ENCODE results near the gene KIAA0825.

KIAA0825 gene

DNA sequence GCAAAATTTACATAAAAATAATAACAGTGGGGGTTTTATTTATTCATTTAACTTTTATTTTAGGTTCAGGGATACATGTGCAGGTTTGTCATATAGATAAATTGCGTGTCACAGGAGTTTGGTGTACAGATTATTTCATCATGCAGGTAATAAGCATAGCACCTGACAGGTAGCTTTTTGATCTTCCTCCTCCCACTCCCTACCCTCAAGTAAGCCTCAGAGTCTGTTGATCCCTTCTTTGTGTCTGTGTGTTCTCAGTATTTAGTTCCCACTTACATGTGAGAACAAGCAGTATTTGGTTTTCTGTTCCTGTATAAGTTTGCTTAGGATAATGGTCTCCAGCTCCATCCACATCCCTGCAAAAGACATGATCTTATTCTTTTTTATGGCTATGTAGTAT, 240.3 kb downstream of the KIAA0825 start:
- Histone ChIP-seq H3K36me3 (ENCODE audit: insufficient read depth, low read length) (no peaks in the 10 kb centered on the region), H4K20me1 (ENCODE audit: insufficient read depth, low read length) (no peaks in the 10 kb centered on the region), H3K9ac (ENCODE audit: low read depth, low read length) (no peak overlapping the region), H3K79me2 (ENCODE audit: insufficient read depth, low read length) (no peaks in the 10 kb centered on the region), H2AFZ (ENCODE audit: low read depth, low read length) (no peak overlapping the region), H3K27me3 (ENCODE audit: insufficient read depth, low read length, poor library complexity) (no peaks in the 10 kb centered on the region), H3K9me3 (ENCODE audit: insufficient read depth, low read length, severe bottlenecking) (no peaks in the 10 kb centered on the region), H3K27ac (ENCODE audit: low read length) (no peak overlapping the region), H3K4me3 (ENCODE audit: low read depth in 1 of 2, low read length in 2 of 2) (no peak overlapping the region), H3K4me1 (ENCODE audit: insufficient read depth, low read length) (no peaks in the 10 kb centered on the region), H3K4me2 (ENCODE audit: insufficient read depth, low read length) (no peak overlapping the region)
- no peak for ATAC-seq (ENCODE audit: insufficient read depth, low read depth)
- no peak for DNase-seq
- TF ChIP-seq, protein P1, sequence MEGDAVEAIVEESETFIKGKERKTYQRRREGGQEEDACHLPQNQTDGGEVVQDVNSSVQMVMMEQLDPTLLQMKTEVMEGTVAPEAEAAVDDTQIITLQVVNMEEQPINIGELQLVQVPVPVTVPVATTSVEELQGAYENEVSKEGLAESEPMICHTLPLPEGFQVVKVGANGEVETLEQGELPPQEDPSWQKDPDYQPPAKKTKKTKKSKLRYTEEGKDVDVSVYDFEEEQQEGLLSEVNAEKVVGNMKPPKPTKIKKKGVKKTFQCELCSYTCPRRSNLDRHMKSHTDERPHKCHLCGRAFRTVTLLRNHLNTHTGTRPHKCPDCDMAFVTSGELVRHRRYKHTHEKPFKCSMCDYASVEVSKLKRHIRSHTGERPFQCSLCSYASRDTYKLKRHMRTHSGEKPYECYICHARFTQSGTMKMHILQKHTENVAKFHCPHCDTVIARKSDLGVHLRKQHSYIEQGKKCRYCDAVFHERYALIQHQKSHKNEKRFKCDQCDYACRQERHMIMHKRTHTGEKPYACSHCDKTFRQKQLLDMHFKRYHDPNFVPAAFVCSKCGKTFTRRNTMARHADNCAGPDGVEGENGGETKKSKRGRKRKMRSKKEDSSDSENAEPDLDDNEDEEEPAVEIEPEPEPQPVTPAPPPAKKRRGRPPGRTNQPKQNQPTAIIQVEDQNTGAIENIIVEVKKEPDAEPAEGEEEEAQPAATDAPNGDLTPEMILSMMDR (IDR thresholded peaks at IDR 0.05; ENCODE audit: borderline replicate concordance, extremely low read depth, low read length, poor library complexity, severe bottlenecking), result no peak

DNA sequence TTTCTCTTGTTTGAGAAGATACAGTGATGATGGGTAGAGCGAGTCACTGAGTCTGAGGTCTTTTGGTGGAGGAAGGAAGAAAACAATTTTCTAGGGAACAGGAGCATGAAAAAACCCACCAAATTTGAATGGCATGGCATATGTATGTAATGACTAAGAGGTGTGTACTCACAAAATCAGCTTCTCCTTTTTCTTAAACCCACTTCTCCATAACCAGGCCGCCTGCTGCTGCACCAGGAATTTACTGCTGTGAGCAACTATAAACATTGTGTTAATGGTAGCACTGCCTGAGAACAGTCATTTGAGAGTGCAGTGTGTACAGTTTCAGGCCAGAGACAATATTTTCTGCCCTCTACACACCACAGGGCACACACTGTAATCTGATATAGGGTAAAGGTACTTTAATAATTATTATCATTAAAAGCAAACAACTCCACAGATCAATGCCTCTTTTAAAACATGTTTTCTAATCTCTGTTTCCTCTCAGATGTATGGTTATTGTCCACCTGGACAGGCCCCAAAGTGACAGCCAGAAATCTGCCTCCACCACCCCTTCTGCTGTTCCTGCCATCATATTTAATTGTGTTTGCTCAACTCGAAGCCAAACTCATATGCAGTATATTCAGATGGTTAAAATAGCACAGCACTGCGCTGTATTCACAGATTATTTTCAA, 241.6 kb downstream of the KIAA0825 start:
- Histone ChIP-seq H3K9me3 (ENCODE audit: insufficient read depth, low read length, severe bottlenecking) (no peaks in the 10 kb centered on the region), H3K27ac (ENCODE audit: low read length) (no peak overlapping the region), H2AFZ (ENCODE audit: low read depth, low read length) (no peak overlapping the region), H3K9ac (ENCODE audit: low read depth, low read length) (no peak overlapping the region), H3K36me3 (ENCODE audit: insufficient read depth, low read length) (no peaks in the 10 kb centered on the region), H3K27me3 (ENCODE audit: insufficient read depth, low read length, poor library complexity) (no peaks in the 10 kb centered on the region), H3K4me1 (ENCODE audit: insufficient read depth, low read length) (no peaks in the 10 kb centered on the region), H4K20me1 (ENCODE audit: insufficient read depth, low read length) (no peaks in the 10 kb centered on the region), H3K4me2 (ENCODE audit: insufficient read depth, low read length) (no peak overlapping the region), H3K79me2 (ENCODE audit: insufficient read depth, low read length) (no peaks in the 10 kb centered on the region), H3K4me3 (ENCODE audit: low read depth in 1 of 2, low read length in 2 of 2) (no peak overlapping the region)
- no peak for ATAC-seq (ENCODE audit: insufficient read depth, low read depth)
- no peak for TF ChIP-seq EZH2 (IDR thresholded peaks at IDR 0.05; ENCODE audit: borderline replicate concordance, low read depth, low read length, severe bottlenecking)
- TF ChIP-seq, protein P1 (IDR thresholded peaks at IDR 0.05; ENCODE audit: borderline replicate concordance, extremely low read depth, low read length, poor library complexity, severe bottlenecking), result no peak
- DNase-seq, result no peak

DNA sequence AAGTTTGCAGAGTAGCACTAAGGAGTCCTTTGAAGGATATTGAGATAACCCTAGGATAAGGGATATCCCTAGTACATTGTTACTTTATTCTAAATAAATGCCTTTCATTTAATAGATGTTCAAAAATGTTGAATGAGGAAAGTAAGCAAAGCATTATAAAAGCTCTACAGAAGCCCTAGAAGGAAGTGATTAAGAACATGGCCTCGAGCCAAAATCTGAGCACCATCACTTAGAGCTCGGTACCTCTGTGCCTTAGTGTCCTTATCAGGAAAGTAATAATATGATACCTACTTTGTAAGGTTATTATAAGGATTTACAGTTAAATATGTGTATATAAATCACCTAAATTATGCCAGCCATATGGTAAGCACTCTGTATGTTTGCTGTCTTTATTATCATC, 242.6 kb downstream of the KIAA0825 start:
- H3K4me3 ChIP-seq (ENCODE audit: low read depth in 1 of 2, low read length in 2 of 2), result no peak overlapping the region
- H2AFZ ChIP-seq (ENCODE audit: low read depth, low read length), result no peak overlapping the region
- H4K20me1 ChIP-seq (ENCODE audit: insufficient read depth, low read length), result no peaks in the 10 kb centered on the region
- no peak for DNase-seq
- no peak for ATAC-seq (ENCODE audit: insufficient read depth, low read depth)
- H3K27ac ChIP-seq (ENCODE audit: low read length), result no peak overlapping the region
- no peaks in the 10 kb centered on the region for H3K9me3 ChIP-seq (ENCODE audit: insufficient read depth, low read length, severe bottlenecking)
- H3K9ac ChIP-seq (ENCODE audit: low read depth, low read length), result no peak overlapping the region
- H3K4me1 ChIP-seq (ENCODE audit: insufficient read depth, low read length), result no peaks in the 10 kb centered on the region
- no peak for TF ChIP-seq EZH2 (IDR thresholded peaks at IDR 0.05; ENCODE audit: borderline replicate concordance, low read depth, low read length, severe bottlenecking)
- TF ChIP-seq, protein P1 (IDR thresholded peaks at IDR 0.05; ENCODE audit: borderline replicate concordance, extremely low read depth, low read length, poor library complexity, severe bottlenecking), result no peak
- no peak overlapping the region for H3K4me2 ChIP-seq (ENCODE audit: insufficient read depth, low read length)
- H3K36me3 ChIP-seq (ENCODE audit: insufficient read depth, low read length), result no peaks in the 10 kb centered on the region
- H3K27me3 ChIP-seq (ENCODE audit: insufficient read depth, low read length, poor library complexity), result no peaks in the 10 kb centered on the region
- H3K79me2 ChIP-seq (ENCODE audit: insufficient read depth, low read length), result no peaks in the 10 kb centered on the region
